SK-N-SH (cell line): ENCODE data around the gene NEMP1. TPM values are rescaled to one million over a fixed set of nuclear protein-coding genes. Genes with fewer than 3 reads are reported as not detected.
"Not testable (repeated sequence)": the region's sequence is repeated elsewhere in the genome, so short reads cannot be mapped to it uniquely, and the experiment has no call there.

Experiments
- CTCF ChIA-PET: fragments of 300-600, 350-600 bp; formaldehyde crosslinking; extraction: SDS; loops from one replicate; lab custom pipeline; 2021; lab: Yijun Ruan, JAX
- POLR2A ChIA-PET: fragments of 350-600 bp; sonication (Branson Sonifier 250); formaldehyde crosslinking; extraction: SDS; loops from one replicate; lab custom pipeline; 2020; ENCODE audit warnings: antibody characterized with exemption, inconsistent platforms; lab: Yijun Ruan, JAX
- DNase-seq: peaks from one replicate; pipeline ENCODE4 v3.0.0; 2012
- H2AFZ ChIP-seq: fragments of 200-600 bp; sonication (generic); 2 replicates; pipeline ENCODE4 v1.8.1; 2016; ENCODE audit warnings: antibody characterized with exemption, mild to moderate bottlenecking, low read depth
- H3F3A ChIP-seq: fragments of 200-600 bp; sonication (generic); replicated peaks from 2 replicates; pipeline ENCODE3; 2016; ENCODE audit warnings: antibody characterized with exemption, mild to moderate bottlenecking; ENCODE audit not compliant: insufficient read depth
- H3K27ac ChIP-seq, 2 experiments: fragments of 200-500 bp in 1 of 2; fragments of 200-600 bp in 1 of 2; sonication (Bioruptor generic) in 1 of 2; sonication (generic), shearing (Covaris generic) in 1 of 2; 2 replicates each; pipeline versions ENCODE4 v1.5.1 to v1.6.1; 2014 to 2016; ENCODE audit warnings: low read depth in 2 of 2, inconsistent platforms in 1 of 2, low read length in 1 of 2, mild to moderate bottlenecking in 1 of 2, mixed read lengths in 1 of 2
- H3K27me3 ChIP-seq: fragments of 200-600 bp; sonication (generic), shearing (Covaris generic); 2 replicates; pipeline ENCODE4 v1.6.1; 2016; ENCODE audit warnings: mixed run types; ENCODE audit not compliant: insufficient read depth
- H3K36me3 ChIP-seq, 2 experiments: fragments of 200-500 bp in 1 of 2; fragments of 200-600 bp in 1 of 2; sonication (Bioruptor generic) in 1 of 2; sonication (generic) in 1 of 2; replicated peaks in 1 of 2; 2 replicates each; pipeline versions ENCODE3 to v1.5.1; 2014 to 2016; ENCODE audit warnings: low read length in 1 of 2, mild to moderate bottlenecking in 1 of 2; ENCODE audit not compliant: insufficient read depth in 2 of 2, control insufficient read depth in 1 of 2
- H3K4me1 ChIP-seq, 2 experiments: fragments of 200-500 bp in 1 of 2; fragments of 200-600 bp in 1 of 2; sonication (Bioruptor generic) in 1 of 2; sonication (generic), shearing (Covaris generic) in 1 of 2; 2 replicates each; pipeline versions ENCODE4 v1.5.1 to v1.6.1; 2014 to 2016; ENCODE audit warnings: low read depth in 1 of 2, low read length in 1 of 2, mixed run types in 1 of 2; ENCODE audit not compliant: insufficient read depth in 2 of 2, control insufficient read depth in 1 of 2
- H3K4me2 ChIP-seq: fragments of 200-600 bp; sonication (generic), shearing (Covaris generic); 2 replicates; pipeline ENCODE4 v1.6.1; 2017; ENCODE audit warnings: mixed run types
- H3K4me3 ChIP-seq, 2 experiments: fragments of 200-500 bp in 1 of 2; fragments of 200-600 bp in 1 of 2; sonication (Bioruptor generic) in 1 of 2; sonication (generic), shearing (Covaris generic) in 1 of 2; 2 replicates each; pipeline versions ENCODE4 v1.5.1 to v1.8.1; 2014 to 2016; ENCODE audit warnings: low read depth in 2 of 2, inconsistent platforms in 1 of 2, low read length in 1 of 2, mild to moderate bottlenecking in 1 of 2, mixed read lengths in 1 of 2, moderate library complexity in 1 of 2
- H3K79me2 ChIP-seq: fragments of 200-600 bp; sonication (generic); 2 replicates; pipeline ENCODE4 v1.8.1; 2017; ENCODE audit warnings: mild to moderate bottlenecking; ENCODE audit not compliant: insufficient read depth
- H3K9ac ChIP-seq: fragments of 200-600 bp; sonication (generic); 2 replicates; pipeline ENCODE4 v1.6.1; 2017; ENCODE audit warnings: mixed run types
- H3K9me2 ChIP-seq: fragments of 200-600 bp; sonication (generic); 2 replicates; pipeline ENCODE4 v1.6.1; 2017; ENCODE audit warnings: mixed run types
- H3K9me3 ChIP-seq: fragments of 200-600 bp; sonication (generic); 2 replicates; pipeline ENCODE4 v1.6.1; 2017; ENCODE audit warnings: mixed run types, mild to moderate bottlenecking, moderate library complexity
- H4K20me1 ChIP-seq: fragments of 200-600 bp; sonication (generic); 2 replicates; pipeline ENCODE4 v1.6.1; 2017; ENCODE audit warnings: mild to moderate bottlenecking, mixed run types; ENCODE audit not compliant: insufficient read depth
- EP300 ChIP-seq, 2 experiments: IDR thresholded peaks; 2 replicates each; pipeline versions ENCODE4 v1.4.0 to v1.6.1; 2012; ENCODE audit warnings: borderline replicate concordance in 1 of 2, low read depth in 1 of 2, low read length in 1 of 2
- GABPA ChIP-seq: IDR thresholded peaks from 2 replicates; pipeline ENCODE4 v1.4.0; 2012; ENCODE audit warnings: low read depth, mild to moderate bottlenecking
- JUND ChIP-seq: IDR thresholded peaks from 2 replicates; pipeline ENCODE4 v1.4.0; 2012
- MEF2A ChIP-seq: IDR thresholded peaks from 2 replicates; pipeline ENCODE4 v1.4.0; 2012; ENCODE audit warnings: low read depth, borderline replicate concordance
- NFIC ChIP-seq: IDR thresholded peaks from 2 replicates; pipeline ENCODE4 v1.4.0; 2012; ENCODE audit warnings: borderline replicate concordance
- NRF1 ChIP-seq: IDR thresholded peaks from 2 replicates; pipeline ENCODE4 v1.6.1; 2012; ENCODE audit warnings: low read depth, mild to moderate bottlenecking, low read length
- POLR2AphosphoS5 ChIP-seq: IDR thresholded peaks from 2 replicates; pipeline ENCODE4 v1.6.1; 2012; ENCODE audit warnings: low read depth, low read length
- RXRA ChIP-seq: IDR thresholded peaks from 2 replicates; pipeline ENCODE4 v1.4.0; 2012; ENCODE audit warnings: low read depth, mild to moderate bottlenecking, borderline replicate concordance
- SIN3A ChIP-seq: IDR thresholded peaks from 2 replicates; pipeline ENCODE4 v1.6.1; 2012; ENCODE audit warnings: low read depth, mild to moderate bottlenecking, low read length, moderate library complexity, borderline replicate concordance
- TAF1 ChIP-seq: IDR thresholded peaks from 2 replicates; pipeline ENCODE4 v1.6.1; 2012; ENCODE audit warnings: low read depth, mild to moderate bottlenecking, low read length, moderate library complexity, borderline replicate concordance
- TCF12 ChIP-seq: IDR thresholded peaks from 2 replicates; pipeline ENCODE4 v1.4.0; 2012
- TEAD4 ChIP-seq: IDR thresholded peaks from 2 replicates; pipeline ENCODE4 v1.4.0; 2012; ENCODE audit warnings: mild to moderate bottlenecking, borderline replicate concordance; ENCODE audit not compliant: insufficient read depth
- USF1 ChIP-seq: IDR thresholded peaks from 2 replicates; pipeline ENCODE4 v1.4.0; 2012; ENCODE audit warnings: low read depth, borderline replicate concordance
- USF2 ChIP-seq: fragments of 150-350 bp; IDR thresholded peaks from 2 replicates; pipeline ENCODE4 v1.6.1; 2017; ENCODE audit warnings: antibody characterized with exemption, low read length, low read depth, borderline replicate concordance
- YY1 ChIP-seq: IDR thresholded peaks from 2 replicates; pipeline ENCODE4 v1.4.0; 2012; ENCODE audit warnings: low read depth, mild to moderate bottlenecking
- WGBS: methylation state at CpG from one replicate; pipeline ENCODE4 v1.1.6; 2017; ENCODE audit warnings: low lambda C conversion rate; 5-methylcytosine and 5-hydroxymethylcytosine counted together
- polyA plus RNA-seq, 3 experiments: library from polyadenylated mRNA; depleted of rRNA; stranded (reverse); fragments of >200 nt; gene quantifications; 2 replicates each; pipeline ENCODE4 v1.2.3, GENCODE V29; 2012

Gene NEMP1
- polyA plus RNA-seq, 1 of the 3 experiments (the other 2 are of a cell fraction) = 6.2 TPM

GRCh38 chr12:57123813-57124212 lies 45.2 kb upstream of the NEMP1 start:
- 39% methylated on average over 2 of the region's 2 CpGs for WGBS
- H3K9me3 ChIP-seq = no peaks in the 10 kb centered on the region

GRCh38 chr12:57120718-57121117 lies 42.1 kb upstream of the NEMP1 start:
- H3K79me2 ChIP-seq, H3K27me3 ChIP-seq, H3K9me3 ChIP-seq, H3K4me2 ChIP-seq, H2AFZ ChIP-seq, H3K4me3 ChIP-seq, H3K9ac ChIP-seq, H3K36me3 ChIP-seq, H3K4me1 ChIP-seq, H3K9me2 ChIP-seq, H3F3A ChIP-seq, H4K20me1 ChIP-seq, DNase-seq, H3K27ac ChIP-seq: not testable (repeated sequence)
- POLR2A ChIA-PET = interaction anchor here (0.6 kb wide), 1 partner anchor 156 kb away, joined by 5 read pairs; no protein-coding TSS in a partner anchor
- 84% methylated on average over 11 of the region's 11 CpGs for WGBS
- CTCF ChIA-PET = interaction anchor here (0.9 to 23.5 kb wide), 8 partner anchors 9 to 119 kb away, joined by 3 to 643 read pairs (median 8); no protein-coding TSS in a partner anchor

More at GRCh38 chr12:57123813-57124212, 45.2 kb upstream of the NEMP1 start:
- no peaks in the 10 kb centered on the region for H3K9me2 ChIP-seq
- H3K4me1 ChIP-seq = peaks cover 0 to 9% of the 10 kb centered on the region in 2 experiments; a peak in 2 of 4 replicates
- H3K4me2 ChIP-seq = no peak overlapping the region
- peaks cover 3% of the 10 kb centered on the region; the same call in 1 of the 2 replicates for H3K79me2 ChIP-seq
- H3K9ac ChIP-seq = no peak overlapping the region
- no peak overlapping the region for H2AFZ ChIP-seq
- no peaks in the 10 kb centered on the region for H3K36me3 ChIP-seq
- POLR2A ChIA-PET = interaction anchor here (0.5 to 1.3 kb wide), 4 partner anchors 52 to 483 kb away, joined by 3 read pairs; partner anchors contain the start of gene NACA
- H3K27me3 ChIP-seq = no peaks in the 10 kb centered on the region
- H3K27ac ChIP-seq = no peak overlapping the region
- TF ChIP-seq TAF1 (no peak), TCF12 (no peak), NFIC (no peak), POLR2AphosphoS5 (no peak), YY1 (no peak), USF2 (no peak), EP300 (IDR thresholded peaks at IDR 0.05; ENCODE audit: borderline replicate concordance in 1 of 2, low read depth in 1 of 2, low read length in 1 of 2) (no peak), NRF1 (no peak), SIN3A (no peak), GABPA (no peak), RXRA (no peak), MEF2A (no peak), JUND (no peak), TEAD4 (no peak), USF1 (no peak)
- H3F3A ChIP-seq = peaks cover 5% of the 10 kb centered on the region
- H4K20me1 ChIP-seq = no peaks in the 10 kb centered on the region
- H3K4me3 ChIP-seq = no peak overlapping the region
- CTCF ChIA-PET = interaction anchor here (0.6 to 23.5 kb wide), 41 partner anchors 8 to 338 kb away, joined by 3 to 643 read pairs (median 6); partner anchors contain the start of genes GLI1, STAC3 and STAT6
- DNase-seq = no peak
